Measurements from ENCODE around the gene MYL3.

DNA sequence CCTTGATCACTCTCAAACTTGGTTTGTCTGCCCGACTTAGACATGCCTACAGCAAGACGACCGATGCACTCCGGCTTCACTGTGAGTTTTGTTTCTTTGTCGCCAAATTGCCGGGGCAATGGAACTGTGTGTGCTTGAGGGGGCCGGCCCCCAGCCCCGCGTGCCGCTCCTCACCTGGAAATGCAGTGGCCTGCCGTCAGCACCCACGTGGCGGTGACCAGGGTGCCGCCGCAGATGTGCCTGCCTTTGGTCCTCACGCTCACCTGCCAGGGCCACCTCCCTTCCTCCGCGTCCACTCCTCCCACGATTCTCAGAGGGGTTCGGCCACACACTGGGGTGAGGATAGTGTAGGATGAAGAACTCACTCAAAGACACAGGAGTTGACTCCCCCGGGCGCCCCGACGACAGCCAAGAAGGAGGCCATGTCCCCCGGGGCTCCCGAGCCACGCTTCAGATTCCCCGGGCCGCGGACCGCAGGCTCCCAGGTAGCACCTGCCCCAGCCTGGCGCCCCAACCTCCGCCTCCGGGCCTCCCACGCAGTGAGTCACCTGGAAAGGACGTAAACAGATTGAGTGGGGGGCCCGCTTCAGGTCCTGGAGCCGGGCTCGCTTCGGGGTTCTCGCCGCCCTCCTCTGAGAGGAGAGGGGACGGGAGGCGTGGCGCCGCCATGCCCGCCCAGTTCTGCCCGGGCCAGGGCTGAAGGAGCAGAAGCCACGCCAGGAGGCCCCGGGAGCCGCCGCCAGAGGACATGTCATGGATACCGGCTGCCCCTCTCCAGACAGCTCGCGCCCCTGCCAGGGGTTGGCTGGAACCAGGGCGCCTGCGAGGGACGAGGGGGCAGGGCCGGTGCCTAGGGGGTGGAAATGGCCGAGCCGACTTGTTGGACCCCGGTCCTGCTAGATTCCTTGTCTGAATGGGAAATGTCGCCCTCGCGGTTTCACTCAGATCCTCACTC, 29.6 kb downstream of the MYL3 start:
- TF ChIP-seq, protein P1, sequence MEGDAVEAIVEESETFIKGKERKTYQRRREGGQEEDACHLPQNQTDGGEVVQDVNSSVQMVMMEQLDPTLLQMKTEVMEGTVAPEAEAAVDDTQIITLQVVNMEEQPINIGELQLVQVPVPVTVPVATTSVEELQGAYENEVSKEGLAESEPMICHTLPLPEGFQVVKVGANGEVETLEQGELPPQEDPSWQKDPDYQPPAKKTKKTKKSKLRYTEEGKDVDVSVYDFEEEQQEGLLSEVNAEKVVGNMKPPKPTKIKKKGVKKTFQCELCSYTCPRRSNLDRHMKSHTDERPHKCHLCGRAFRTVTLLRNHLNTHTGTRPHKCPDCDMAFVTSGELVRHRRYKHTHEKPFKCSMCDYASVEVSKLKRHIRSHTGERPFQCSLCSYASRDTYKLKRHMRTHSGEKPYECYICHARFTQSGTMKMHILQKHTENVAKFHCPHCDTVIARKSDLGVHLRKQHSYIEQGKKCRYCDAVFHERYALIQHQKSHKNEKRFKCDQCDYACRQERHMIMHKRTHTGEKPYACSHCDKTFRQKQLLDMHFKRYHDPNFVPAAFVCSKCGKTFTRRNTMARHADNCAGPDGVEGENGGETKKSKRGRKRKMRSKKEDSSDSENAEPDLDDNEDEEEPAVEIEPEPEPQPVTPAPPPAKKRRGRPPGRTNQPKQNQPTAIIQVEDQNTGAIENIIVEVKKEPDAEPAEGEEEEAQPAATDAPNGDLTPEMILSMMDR (IDR thresholded peaks at IDR 0.05), result no peak
- no peak for TF ChIP-seq POLR2A (IDR thresholded peaks at IDR 0.05)
